Keratinocyte (primary cell): ENCODE data around the gene FARP1. TPM values are rescaled to one million over a fixed set of nuclear protein-coding genes. Genes with fewer than 3 reads are reported as not detected.

Experiments used
- DNase-seq: peaks from one replicate; pipeline ENCODE4 v3.0.0-alpha.2; 2011; ENCODE audit warnings: low read depth, missing footprints, low spot score
- FAIRE-seq: peaks from 2 replicates; lab custom pipeline; 2011; peaks lifted over from hg19 to GRCh38; lab: Jason Lieb, UNC
- H2AFZ ChIP-seq: 2 replicates; pipeline ENCODE4 v1.6.0; 2012; ENCODE audit warnings: low read length, control low read depth, inconsistent platforms; ENCODE audit not compliant: control insufficient read depth
- H3K27ac ChIP-seq: 2 replicates; pipeline ENCODE4 v1.5.1; 2011; ENCODE audit warnings: low read length; ENCODE audit not compliant: control insufficient read depth, insufficient read depth
- H3K27me3 ChIP-seq: 3 replicates; pipeline ENCODE4 v1.6.0; 2011; ENCODE audit warnings: low read length; ENCODE audit not compliant: control insufficient read depth, insufficient read depth; ENCODE audit errors: extremely low read depth
- H3K36me3 ChIP-seq, 2 experiments: 2 replicates in 1 of 2; 3 replicates in 1 of 2; pipeline ENCODE4 v1.5.1; 2011; ENCODE audit warnings: low read length in 2 of 2, mild to moderate bottlenecking in 1 of 2; ENCODE audit not compliant: control insufficient read depth in 2 of 2, insufficient read depth in 2 of 2; ENCODE audit errors: extremely low read depth in 1 of 2
- H3K4me1 ChIP-seq: 3 replicates; pipeline ENCODE4 v1.5.1; 2011; ENCODE audit warnings: low read length; ENCODE audit not compliant: control insufficient read depth, insufficient read depth; ENCODE audit errors: extremely low read depth
- H3K4me2 ChIP-seq: 3 replicates; pipeline ENCODE4 v1.6.0; 2011; ENCODE audit warnings: low read depth, low read length; ENCODE audit not compliant: control insufficient read depth, insufficient read depth; ENCODE audit errors: extremely low read depth
- H3K4me3 ChIP-seq, 3 experiments: fragments of 200-600 bp in 1 of 3; sonication (generic) in 1 of 3; 2 replicates in 2 of 3; 3 replicates in 1 of 3; pipeline ENCODE4 v1.5.1; 2011 to 2016; ENCODE audit warnings: low read length in 3 of 3, mild to moderate bottlenecking in 3 of 3, control low read depth in 2 of 3, inconsistent platforms in 1 of 3, low read depth in 1 of 3, mixed read lengths in 1 of 3, mixed run types in 1 of 3, moderate library complexity in 1 of 3; ENCODE audit not compliant: control insufficient read depth in 2 of 3, insufficient read depth in 2 of 3; ENCODE audit errors: extremely low read depth in 1 of 3
- H3K79me2 ChIP-seq: 2 replicates; pipeline ENCODE4 v1.6.0; 2012; ENCODE audit warnings: low read length; ENCODE audit not compliant: control insufficient read depth, insufficient read depth
- H3K9ac ChIP-seq: 3 replicates; pipeline ENCODE4 v1.6.0; 2011; ENCODE audit warnings: low read length; ENCODE audit not compliant: control insufficient read depth, insufficient read depth; ENCODE audit errors: extremely low read depth
- H3K9me1 ChIP-seq: 3 replicates; pipeline ENCODE4 v1.6.0; 2011; ENCODE audit warnings: low read length; ENCODE audit not compliant: control insufficient read depth, insufficient read depth; ENCODE audit errors: extremely low read depth
- H3K9me3 ChIP-seq: 2 replicates; pipeline ENCODE4 v1.5.1; 2012; ENCODE audit warnings: low read depth, low read length; ENCODE audit not compliant: control insufficient read depth
- H4K20me1 ChIP-seq: 3 replicates; pipeline ENCODE4 v1.6.0; 2011; ENCODE audit warnings: low read length; ENCODE audit not compliant: control insufficient read depth, insufficient read depth; ENCODE audit errors: extremely low read depth
- CTCF ChIP-seq, 3 experiments: IDR thresholded peaks in 1 of 3; conservative IDR thresholded peaks in 1 of 3; optimal IDR thresholded peaks in 1 of 3; 2 replicates in 2 of 3; 3 replicates in 1 of 3; pipeline versions ENCODE3 to v1.5.1; 2011; ENCODE audit warnings: low read length in 3 of 3, mild to moderate bottlenecking in 3 of 3, moderate library complexity in 2 of 3, control low read depth in 1 of 3, inconsistent platforms in 1 of 3; ENCODE audit not compliant: insufficient read depth in 2 of 3; ENCODE audit errors: extremely low read depth in 1 of 3
- EZH2 ChIP-seq: IDR thresholded peaks from one replicate; pipeline ENCODE4 v1.6.1; 2012; ENCODE audit warnings: inconsistent platforms, mild to moderate bottlenecking, low read length, moderate library complexity
- dilution Hi-C: fragments of 300-500 bp; cut with MboI; formaldehyde crosslinking; loops from one replicate; pipeline ENCODE4 v1.7.0; 2020; ENCODE audit warnings: low sequenced_read_pairs; ENCODE audit not compliant: extremely low pct_ligation_motif_present
- polyA plus RNA-seq, 5 experiments: library from polyadenylated mRNA; depleted of rRNA in 3 of 5; stranded (reverse) in 3 of 5; stranded (forward) in 1 of 5; unstranded in 1 of 5; fragments of >200 nt; gene quantifications; 1 replicate in 1 of 5; 2 replicates in 3 of 5; 3 replicates in 1 of 5; pipeline versions ENCODE4 v1.2.1 to v1.2.3, GENCODE V29; 2011 to 2012; ENCODE audit warnings: missing spikeins in 2 of 5, low read depth in 1 of 5, low replicate concordance in 1 of 5

The FARP1 gene
- polyA plus RNA-seq, 1 donor (not counting 4 experiments of a cell fraction or from before 2014, with no cell fraction given) = 10.3 TPM

GRCh38 chr13:98105929-98106336 is 37.0 kb upstream of the FARP1 start:
- Histone ChIP-seq H3K4me3 (no peak overlapping the region), H3K79me2 (no peaks in the 10 kb centered on the region), H3K4me2 (no peak overlapping the region), H3K9me3 (no peaks in the 10 kb centered on the region), H3K36me3 (no peaks in the 10 kb centered on the region), H3K4me1 (no peaks in the 10 kb centered on the region), H3K9me1 (no peaks in the 10 kb centered on the region), H4K20me1 (no peaks in the 10 kb centered on the region), H3K9ac (no peak overlapping the region), H2AFZ (no peak overlapping the region), H3K27me3 (no peaks in the 10 kb centered on the region), H3K27ac (no peak overlapping the region)
- TF ChIP-seq CTCF (optimal IDR thresholded peaks at IDR 0.05 in 1 of 3, IDR thresholded peaks at IDR 0.05 in 1 of 3, conservative IDR thresholded peaks at IDR 0.05 in 1 of 3; ENCODE audit: extremely low read depth in 1 of 3, insufficient read depth in 2 of 3, low read length in 3 of 3) = no peak
- no peak for TF ChIP-seq EZH2
- FAIRE-seq (no peak), DNase-seq (no peak)
- dilution Hi-C loops = no loop called here

- Histone ChIP-seq H3K27ac (no peak overlapping the region), H3K36me3 (no peaks in the 10 kb centered on the region), H3K4me1 (no peaks in the 10 kb centered on the region), H4K20me1 (no peaks in the 10 kb centered on the region), H3K79me2 (no peaks in the 10 kb centered on the region), H3K4me2 (no peak overlapping the region), H3K4me3 (no peak overlapping the region), H3K9me1 (no peaks in the 10 kb centered on the region), H3K9me3 (no peaks in the 10 kb centered on the region), H3K9ac (no peak overlapping the region), H3K27me3 (no peaks in the 10 kb centered on the region), H2AFZ (no peak overlapping the region)
- dilution Hi-C loops = no loop called here
- no peak for TF ChIP-seq EZH2
- TF ChIP-seq CTCF (optimal IDR thresholded peaks at IDR 0.05 in 1 of 3, IDR thresholded peaks at IDR 0.05 in 1 of 3, conservative IDR thresholded peaks at IDR 0.05 in 1 of 3; ENCODE audit: extremely low read depth in 1 of 3, insufficient read depth in 2 of 3, low read length in 3 of 3) = no peak
- FAIRE-seq = no peak
- no peak for DNase-seq
Measured at GRCh38 chr13:98108341-98108740, 34.6 kb upstream of the FARP1 start.
